IPS-15b (cell line): ENCODE results near the gene RGS18.

Experiments used
- H3K27me3 ChIP-seq: one replicate; pipeline ENCODE4 v1.6.1; 2013; ENCODE audit warnings: low read length; ENCODE audit not compliant: control insufficient read depth, insufficient read depth
- H3K36me3 ChIP-seq: one replicate; pipeline ENCODE4 v1.6.1; 2013; ENCODE audit warnings: low read length; ENCODE audit not compliant: control insufficient read depth, insufficient read depth
- H3K4me1 ChIP-seq: one replicate; pipeline ENCODE4 v1.6.1; 2013; ENCODE audit warnings: mild to moderate bottlenecking, low read length; ENCODE audit not compliant: control insufficient read depth, insufficient read depth
- H3K4me3 ChIP-seq: one replicate; pipeline ENCODE4 v1.5.1; 2013; ENCODE audit warnings: low read depth, low read length
- H3K9ac ChIP-seq: one replicate; pipeline ENCODE4 v1.6.1; 2013; ENCODE audit warnings: low read depth, mild to moderate bottlenecking, low read length
- H3K9me3 ChIP-seq: one replicate; pipeline ENCODE4 v1.6.1; 2013; ENCODE audit warnings: mild to moderate bottlenecking, low read length; ENCODE audit not compliant: control insufficient read depth, insufficient read depth

RGS18 gene

GRCh38 chr1:192167911-192168700 lies 9.8 kb downstream of the RGS18 start:
- no peaks in the 10 kb centered on the region for H3K27me3 ChIP-seq
- no peaks in the 10 kb centered on the region for H3K4me1 ChIP-seq
- H3K36me3 ChIP-seq: no peaks in the 10 kb centered on the region
- no peak overlapping the region for H3K9ac ChIP-seq
- H3K9me3 ChIP-seq: peaks cover 2% of the 10 kb centered on the region
- no peak overlapping the region for H3K4me3 ChIP-seq

- Histone ChIP-seq H3K27me3 (no peaks in the 10 kb centered on the region), H3K9me3 (peaks cover 2% of the 10 kb centered on the region), H3K4me1 (no peaks in the 10 kb centered on the region), H3K9ac (no peak overlapping the region), H3K36me3 (no peaks in the 10 kb centered on the region), H3K4me3 (no peak overlapping the region)
These were observed 10.7 kb downstream of the RGS18 start for GRCh38 chr1:192168964-192169363.

DNA sequence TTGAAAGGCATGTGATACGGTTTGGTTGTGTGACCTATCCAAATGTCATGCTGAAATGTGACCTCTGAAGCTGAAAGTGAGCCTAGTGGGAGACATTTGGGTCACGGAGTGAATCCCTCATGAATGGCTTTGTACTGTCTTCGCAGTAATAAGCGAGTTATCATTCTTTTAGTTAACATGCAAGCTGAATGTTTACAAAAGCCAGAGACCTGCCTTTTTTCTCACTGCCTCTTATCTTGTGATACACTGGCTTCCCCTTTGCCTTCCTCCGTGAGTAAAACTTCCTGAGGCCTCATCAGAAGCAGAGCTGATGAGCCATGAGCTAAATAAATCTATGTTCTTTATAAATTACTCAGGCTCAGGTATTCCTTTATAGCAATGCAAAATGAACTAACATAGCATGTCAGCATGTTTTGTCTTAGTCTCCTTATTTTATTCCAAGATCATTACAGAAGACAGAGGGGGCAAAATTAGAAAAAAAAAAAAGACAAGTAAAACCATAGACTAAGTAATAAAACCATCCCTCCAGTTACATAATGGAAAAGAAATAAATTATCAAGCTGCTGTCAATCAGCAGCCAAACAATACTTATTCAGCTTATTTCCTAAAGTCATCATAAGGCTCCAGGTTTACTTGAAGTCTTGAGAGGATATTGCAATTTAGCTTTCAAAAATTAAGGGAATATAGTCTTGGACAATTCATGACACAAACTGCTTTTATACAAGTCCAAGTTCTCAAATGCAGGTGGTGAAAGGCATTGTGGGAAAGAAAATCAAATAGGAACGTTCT lies 12.1 kb downstream of the RGS18 start:
- Histone ChIP-seq H3K9me3 (no peaks in the 10 kb centered on the region), H3K36me3 (no peaks in the 10 kb centered on the region), H3K4me3 (no peak overlapping the region), H3K9ac (no peak overlapping the region), H3K4me1 (no peaks in the 10 kb centered on the region), H3K27me3 (no peaks in the 10 kb centered on the region)

GRCh38 chr1:192171123-192171522 lies 12.9 kb downstream of the RGS18 start:
- Histone ChIP-seq H3K27me3 (no peaks in the 10 kb centered on the region), H3K36me3 (no peaks in the 10 kb centered on the region), H3K9ac (no peak overlapping the region), H3K9me3 (no peaks in the 10 kb centered on the region), H3K4me3 (no peak overlapping the region), H3K4me1 (no peaks in the 10 kb centered on the region)

GRCh38 chr1:192175971-192176370 lies 17.7 kb downstream of the RGS18 start:
- no peaks in the 10 kb centered on the region for H3K27me3 ChIP-seq
- no peaks in the 10 kb centered on the region for H3K4me1 ChIP-seq
- H3K36me3 ChIP-seq: no peaks in the 10 kb centered on the region

DNA sequence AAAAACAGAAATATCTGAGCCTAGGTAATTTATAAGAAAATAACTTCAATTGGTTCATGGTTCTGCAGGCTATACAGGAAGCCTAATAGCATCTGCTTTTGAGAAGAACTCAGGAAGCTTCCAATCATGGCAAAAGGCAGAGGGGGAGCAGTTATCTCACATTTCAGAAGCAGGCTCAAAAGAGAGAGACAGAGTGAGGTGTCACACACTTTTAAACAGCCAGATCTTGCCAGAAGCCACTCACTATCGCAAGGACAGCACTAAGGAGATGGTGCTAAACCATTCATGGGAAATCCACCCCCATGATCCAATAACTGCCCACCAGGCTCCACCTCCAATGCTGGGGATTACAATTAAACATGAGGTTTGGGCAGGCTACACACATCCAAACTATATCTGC lies 25.5 kb downstream of the RGS18 start:
- Histone ChIP-seq H3K9ac (no peak overlapping the region), H3K9me3 (no peaks in the 10 kb centered on the region)

More at GRCh38 chr1:192175971-192176370, 17.7 kb downstream of the RGS18 start:
- Histone ChIP-seq H3K4me3 (no peak overlapping the region), H3K9me3 (no peaks in the 10 kb centered on the region), H3K9ac (no peak overlapping the region)

GRCh38 chr1:192186197-192186596 lies 27.9 kb downstream of the RGS18 start:
- no peaks in the 10 kb centered on the region for H3K9me3 ChIP-seq
- no peaks in the 10 kb centered on the region for H3K36me3 ChIP-seq
- no peak overlapping the region for H3K9ac ChIP-seq
- H3K4me1 ChIP-seq: no peaks in the 10 kb centered on the region
- no peak overlapping the region for H3K4me3 ChIP-seq
- no peaks in the 10 kb centered on the region for H3K27me3 ChIP-seq

More for the DNA sequence above, 25.5 kb downstream of the RGS18 start:
- Histone ChIP-seq H3K36me3 (no peaks in the 10 kb centered on the region), H3K4me1 (no peaks in the 10 kb centered on the region), H3K4me3 (no peak overlapping the region), H3K27me3 (no peaks in the 10 kb centered on the region)

DNA sequence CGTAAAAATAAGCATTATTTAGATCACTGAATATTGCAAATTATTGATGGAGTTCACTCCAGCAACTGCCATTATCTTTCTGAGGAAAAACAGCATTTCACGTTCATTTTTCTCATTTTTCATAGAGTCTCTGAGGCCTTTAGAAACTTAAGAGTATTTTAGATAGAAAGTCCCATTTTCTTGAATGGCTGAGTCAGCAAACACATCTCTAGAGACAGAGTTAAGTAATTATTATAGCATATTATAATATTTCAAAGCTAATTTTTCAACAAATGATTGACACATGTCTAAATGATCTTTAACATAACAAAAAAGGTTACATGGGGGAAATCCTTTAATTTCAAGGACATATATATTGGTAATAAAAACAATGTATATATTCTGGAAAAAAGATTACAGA lies 31.8 kb downstream of the RGS18 start:
- H3K4me1 ChIP-seq: no peaks in the 10 kb centered on the region

GRCh38 chr1:192201303-192201702 lies 43.0 kb downstream of the RGS18 start:
- Histone ChIP-seq H3K36me3 (no peaks in the 10 kb centered on the region), H3K9ac (no peak overlapping the region), H3K4me3 (no peak overlapping the region), H3K27me3 (no peaks in the 10 kb centered on the region), H3K9me3 (peaks cover 9% of the 10 kb centered on the region), H3K4me1 (no peaks in the 10 kb centered on the region)

More for the DNA sequence above, 31.8 kb downstream of the RGS18 start:
- Histone ChIP-seq H3K36me3 (no peaks in the 10 kb centered on the region), H3K27me3 (no peaks in the 10 kb centered on the region), H3K9me3 (no peaks in the 10 kb centered on the region), H3K4me3 (no peak overlapping the region), H3K9ac (no peak overlapping the region)

DNA sequence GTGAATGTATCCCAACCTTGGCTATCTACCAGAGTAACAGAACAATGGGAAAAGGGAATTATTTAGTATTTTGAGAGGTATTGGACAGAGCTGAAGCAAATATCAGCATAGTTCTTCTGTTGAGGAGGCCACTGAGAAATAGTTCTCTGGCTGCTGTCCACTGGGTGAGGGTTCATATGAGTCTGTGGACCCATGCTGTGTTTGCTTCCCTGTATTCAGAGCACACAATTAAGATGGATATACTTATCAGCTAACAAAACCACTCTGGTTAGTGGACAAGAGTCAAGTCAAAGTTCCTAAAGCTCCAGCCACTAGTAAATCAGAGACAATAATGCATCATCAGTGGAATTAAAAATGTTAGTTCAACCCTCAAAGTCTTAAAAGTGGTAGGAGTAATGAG lies 66.1 kb downstream of the RGS18 start:
- H3K4me3 ChIP-seq: no peak overlapping the region
- H3K27me3 ChIP-seq: no peaks in the 10 kb centered on the region
- H3K9ac ChIP-seq: no peak overlapping the region
- no peaks in the 10 kb centered on the region for H3K9me3 ChIP-seq
- no peaks in the 10 kb centered on the region for H3K4me1 ChIP-seq
- no peaks in the 10 kb centered on the region for H3K36me3 ChIP-seq

DNA sequence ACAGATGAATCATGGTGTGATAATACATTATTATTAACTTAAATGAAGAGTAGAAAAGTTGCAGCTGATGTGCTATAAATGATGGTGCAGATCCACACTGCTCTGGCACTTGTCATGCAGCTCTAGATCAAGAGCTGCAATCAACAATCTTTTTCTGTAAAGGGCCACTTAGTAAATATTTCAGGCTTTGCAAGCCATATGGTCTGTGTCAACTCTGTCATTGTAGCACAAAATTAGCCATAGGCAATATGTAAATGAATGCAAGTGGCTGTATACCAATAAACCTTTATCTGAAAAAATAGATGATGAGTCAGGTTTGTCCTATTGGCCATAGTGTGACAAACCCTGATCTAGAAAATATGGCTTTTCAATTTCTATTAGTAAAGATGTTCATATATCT lies 66.6 kb downstream of the RGS18 start:
- no peaks in the 10 kb centered on the region for H3K9me3 ChIP-seq
- H3K36me3 ChIP-seq: no peaks in the 10 kb centered on the region
- no peaks in the 10 kb centered on the region for H3K4me1 ChIP-seq
- no peak overlapping the region for H3K9ac ChIP-seq
- no peak overlapping the region for H3K4me3 ChIP-seq
- no peaks in the 10 kb centered on the region for H3K27me3 ChIP-seq

GRCh38 chr1:192225266-192225665 lies 67.0 kb downstream of the RGS18 start:
- no peaks in the 10 kb centered on the region for H3K36me3 ChIP-seq
- no peak overlapping the region for H3K4me3 ChIP-seq
- no peak overlapping the region for H3K9ac ChIP-seq
- H3K27me3 ChIP-seq: no peaks in the 10 kb centered on the region
- H3K9me3 ChIP-seq: no peaks in the 10 kb centered on the region
- no peaks in the 10 kb centered on the region for H3K4me1 ChIP-seq
